Ramos (cell line): ENCODE data around the gene C1QTNF3.
"Not testable (repeated sequence)": the region's sequence is repeated elsewhere in the genome, so short reads cannot be mapped to it uniquely, and the experiment has no call there.

Experiments
- in situ Hi-C: fragments of 300-500 bp; cut with MboI; formaldehyde crosslinking; loops from one replicate; pipeline ENCODE4 v1.14.3; 2022; ENCODE audit warnings: low sequenced_read_pairs; ENCODE audit not compliant: unreplicated experiment

The C1QTNF3 gene

GRCh38 chr5:34043099-34043876 lies at the start of gene C1QTNF3:
C1QTNF3 (minus strand) TSS chr5:34043213; CDS start chr5:34043125, 88 bp downstream.
- in situ Hi-C loops: no loop called here

GRCh38 chr5:34091039-34091438 lies 48.0 kb upstream of the C1QTNF3 start:
- in situ Hi-C loops: not testable (repeated sequence)

GRCh38 chr5:34089802-34090201 lies 46.8 kb upstream of the C1QTNF3 start:
- in situ Hi-C loops: not testable (repeated sequence)

GRCh38 chr5:34087728-34088127 lies 44.7 kb upstream of the C1QTNF3 start:
- in situ Hi-C loops: not testable (repeated sequence)

GRCh38 chr5:34083898-34084297 lies 40.9 kb upstream of the C1QTNF3 start:
- in situ Hi-C loops: not testable (repeated sequence)

GRCh38 chr5:34079505-34079904 lies 36.5 kb upstream of the C1QTNF3 start:
- in situ Hi-C loops: not testable (repeated sequence)

GRCh38 chr5:34077636-34078035 lies 34.6 kb upstream of the C1QTNF3 start:
- in situ Hi-C loops: not testable (repeated sequence)

- in situ Hi-C loops: not testable (repeated sequence)
Measured at GRCh38 chr5:34076719-34077364, 33.8 kb upstream of the C1QTNF3 start.

- in situ Hi-C loops: not testable (repeated sequence)
Measured at GRCh38 chr5:34074472-34074871, 31.5 kb upstream of the C1QTNF3 start.

- in situ Hi-C loops: not testable (repeated sequence)
Measured at GRCh38 chr5:34074071-34074470, 31.1 kb upstream of the C1QTNF3 start.

- in situ Hi-C loops: not testable (repeated sequence)
Measured at GRCh38 chr5:34070626-34071025, 27.6 kb upstream of the C1QTNF3 start.

GRCh38 chr5:34064656-34065055 lies 21.6 kb upstream of the C1QTNF3 start:
- in situ Hi-C loops: no loop called here

GRCh38 chr5:34062419-34062818 lies 19.4 kb upstream of the C1QTNF3 start:
- in situ Hi-C loops: no loop called here

- in situ Hi-C loops: no loop called here
Measured at GRCh38 chr5:34061993-34062392, 19.0 kb upstream of the C1QTNF3 start.

GRCh38 chr5:34059977-34060376 lies 17.0 kb upstream of the C1QTNF3 start:
- in situ Hi-C loops: no loop called here

- in situ Hi-C loops: no loop called here
Measured at GRCh38 chr5:34058532-34058931, 15.5 kb upstream of the C1QTNF3 start.

GRCh38 chr5:34057569-34057968 lies 14.6 kb upstream of the C1QTNF3 start:
- in situ Hi-C loops: no loop called here

GRCh38 chr5:34057118-34057517 lies 14.1 kb upstream of the C1QTNF3 start:
- in situ Hi-C loops: no loop called here

- in situ Hi-C loops: no loop called here
Measured at GRCh38 chr5:34055667-34056066, 12.7 kb upstream of the C1QTNF3 start.

GRCh38 chr5:34054400-34054729 lies 11.4 kb upstream of the C1QTNF3 start:
- in situ Hi-C loops: no loop called here

GRCh38 chr5:34053571-34054399 lies 10.8 kb upstream of the C1QTNF3 start:
- in situ Hi-C loops: no loop called here
